ENCODE measurements around the gene HUWE1. TPM values are rescaled to one million over a fixed set of nuclear protein-coding genes. Genes with fewer than 3 reads are reported as not detected.

The HUWE1 gene
- polyA plus RNA-seq, 2 of the 4 experiments (the other 2 are of a cell fraction): 55.7 to 120 TPM

- TF ChIP-seq FOSL2 (IDR thresholded peaks at IDR 0.05) (no peak), FOSL2 (CRISPR knock-in tag; IDR thresholded peaks at IDR 0.05) (no peak), POLR2AphosphoS2 (conservative IDR thresholded peaks at IDR 0.05; ENCODE audit: low read length) (no peak)
Observed at GRCh38 chrX:53674581-53674980, 11.9 kb downstream of the HUWE1 start (continued).

GRCh38 chrX:53669258-53669657 lies 17.3 kb downstream of the HUWE1 start:
- ATAC-seq: no peak
- no peak overlapping the region for H3K4me3 ChIP-seq
- FAIRE-seq: no peak
- no peak overlapping the region for H3K4me2 ChIP-seq
- CTCF ChIA-PET: no interaction called here
- H3K4me1 ChIP-seq: peaks cover 11% of the 10 kb centered on the region; the same call in 2 of the 3 replicates
- no peaks in the 10 kb centered on the region for H3K9me3 ChIP-seq
- no peak overlapping the region for H3K27ac ChIP-seq
- DNase-seq (ENCODE audit: low read depth in 1 of 2, low spot score in 1 of 2): no peak
- TF ChIP-seq E2F6 (IDR thresholded peaks at IDR 0.05; ENCODE audit: borderline replicate concordance, low read depth): no peak
- POLR2A ChIA-PET: interaction anchor here (1.3 kb wide), 1 partner anchor 14 kb away, joined by 7 read pairs; no protein-coding TSS in a partner anchor

- ChIA-PET POLR2A (no interaction called here), CTCF (interaction anchor here (0.6 kb wide), 1 partner anchor 1491 kb away, joined by 3 read pairs; no protein-coding TSS in a partner anchor)
- Histone ChIP-seq H3K9me3 (no peaks in the 10 kb centered on the region), H3K4me2 (no peak overlapping the region), H3K4me3 (no peak overlapping the region), H3K27ac (no peak overlapping the region), H3K4me1 (peaks cover 11% of the 10 kb centered on the region; the same call in 2 of the 3 replicates)
- DNase-seq (ENCODE audit: low read depth in 1 of 2, low spot score in 1 of 2) (no peak), ATAC-seq (no peak), FAIRE-seq (no peak)
- TF ChIP-seq KDM5A (IDR thresholded peaks at IDR 0.05): no peak
- TF ChIP-seq HOXB5 (CRISPR knock-in tag; IDR thresholded peaks at IDR 0.05): no peak
- TF ChIP-seq JUN (IDR thresholded peaks at IDR 0.05): no peak
- TF ChIP-seq FOXS1 (CRISPR knock-in tag; IDR thresholded peaks at IDR 0.05): no peak
- TF ChIP-seq RNF2 (IDR thresholded peaks at IDR 0.05; ENCODE audit: borderline replicate concordance, low read depth): no peak
- no peak for TF ChIP-seq MAFK (IDR thresholded peaks at IDR 0.05; ENCODE audit: partially characterized antibody)
- TF ChIP-seq HDAC2 (IDR thresholded peaks at IDR 0.05): no peak
- no peak for TF ChIP-seq CHD4 (IDR thresholded peaks at IDR 0.05; ENCODE audit: borderline replicate concordance)
- no peak for TF ChIP-seq PHF8 (IDR thresholded peaks at IDR 0.05; ENCODE audit: borderline replicate concordance, low read depth)
- TF ChIP-seq TP53 (CRISPR knock-in tag; IDR thresholded peaks at IDR 0.05): no peak
- 96% methylated on average over 1 of the region's 1 CpG for WGBS (ENCODE audit: missing lambda C conversion rate)
Observed at GRCh38 chrX:53666171-53666570, 20.3 kb downstream of the HUWE1 start.

- FAIRE-seq: no peak
- 97% methylated on average over 3 of the region's 3 CpGs for WGBS (ENCODE audit: missing lambda C conversion rate)
- TF ChIP-seq EP300 (IDR thresholded peaks at IDR 0.05): no peak
- TF ChIP-seq MAX (IDR thresholded peaks at IDR 0.05): no peak
- TF ChIP-seq HOXA7 (CRISPR knock-in tag; IDR thresholded peaks at IDR 0.05): no peak
- no peak for TF ChIP-seq CHD2 (IDR thresholded peaks at IDR 0.05; ENCODE audit: low read length, partially characterized antibody)
- TF ChIP-seq PBX3 (IDR thresholded peaks at IDR 0.05): no peak
- TF ChIP-seq POLR2A (IDR thresholded peaks at IDR 0.05; ENCODE audit: low read length): no peak
- TF ChIP-seq RARB (CRISPR knock-in tag; IDR thresholded peaks at IDR 0.05): no peak
- TF ChIP-seq JUN (IDR thresholded peaks at IDR 0.05): no peak
- no peak for TF ChIP-seq HMGXB4 (CRISPR knock-in tag; IDR thresholded peaks at IDR 0.05; ENCODE audit: borderline replicate concordance)
- no peak for TF ChIP-seq BCL3 (IDR thresholded peaks at IDR 0.05)
- TF ChIP-seq ZC3H11A (IDR thresholded peaks at IDR 0.05): no peak
- TF ChIP-seq HEYL (CRISPR knock-in tag; IDR thresholded peaks at IDR 0.05): no peak
- TF ChIP-seq HDAC2 (IDR thresholded peaks at IDR 0.05): no peak
- TF ChIP-seq SMC3 (IDR thresholded peaks at IDR 0.05): no peak
- no peak for TF ChIP-seq CEBPB (IDR thresholded peaks at IDR 0.05)
- Histone ChIP-seq H3K4me1 (peaks cover 9% of the 10 kb centered on the region; the same call in 2 of the 3 replicates), H3K27ac (no peak overlapping the region), H3K4me2 (no peak overlapping the region), H3K4me3 (no peak overlapping the region), H3K9me3 (no peaks in the 10 kb centered on the region)
- no peak for ATAC-seq
- CTCF ChIA-PET: no interaction called here
- POLR2A ChIA-PET: no interaction called here
- DNase-seq (ENCODE audit: low read depth in 1 of 2, low spot score in 1 of 2): no peak
Observed at GRCh38 chrX:53660004-53660403, 26.5 kb downstream of the HUWE1 start.
